Endothelial cell of umbilical vein (primary cell): ENCODE measurements around the gene PUDP. TPM values are rescaled to one million over a fixed set of nuclear protein-coding genes. Genes with fewer than 3 reads are reported as not detected.

ENCODE experiments used
- BruUV-seq: library from RNA; stranded (reverse); fragments of 400-500 nt; replicated peaks from 2 replicates; lab custom pipeline; 2021; lab: Mats Ljungman, UMichigan
- CTCF ChIA-PET: fragments of 300-600, 350-600 bp; sonication (Branson Sonifier 250); formaldehyde crosslinking; loops from one replicate; lab custom pipeline; 2021; ENCODE audit warnings: antibody characterized with exemption, inconsistent platforms; lab: Charles Lee
- POLR2A ChIA-PET: fragments of 300-600, 350-600 bp; sonication (Branson Sonifier 250); formaldehyde crosslinking; loops from one replicate; lab custom pipeline; 2021; ENCODE audit warnings: antibody characterized with exemption, inconsistent platforms; lab: Charles Lee
- DNase-seq: peaks from one replicate; pipeline ENCODE4 v3.0.0-alpha.2; 2011; ENCODE audit warnings: low read depth, low spot score
- FAIRE-seq: peaks from 2 replicates; lab custom pipeline; 2011; peaks lifted over from hg19 to GRCh38; lab: Jason Lieb, UNC
- H2AFZ ChIP-seq: 2 replicates; pipeline ENCODE4 v1.6.0; 2012; ENCODE audit warnings: low read depth, low read length, control low read depth, inconsistent platforms
- H3K27ac ChIP-seq: 2 replicates; pipeline ENCODE4 v1.5.1; 2011; ENCODE audit warnings: low read depth, mild to moderate bottlenecking, control low read depth, low read length, moderate library complexity; ENCODE audit not compliant: insufficient read depth
- H3K27me3 ChIP-seq, 2 experiments: 2 replicates each; pipeline versions ENCODE4 v1.6.0 to v1.6.1; 2011; ENCODE audit warnings: low read length in 2 of 2, mixed read lengths in 1 of 2; ENCODE audit not compliant: control insufficient read depth in 2 of 2, insufficient read depth in 2 of 2
- H3K36me3 ChIP-seq, 2 experiments: 2 replicates in 1 of 2; 3 replicates in 1 of 2; pipeline ENCODE4 v1.5.1; 2011; ENCODE audit warnings: low read length in 2 of 2, mild to moderate bottlenecking in 1 of 2, moderate library complexity in 1 of 2; ENCODE audit not compliant: control insufficient read depth in 2 of 2, insufficient read depth in 2 of 2; ENCODE audit errors: extremely low read depth in 1 of 2
- H3K4me1 ChIP-seq: 3 replicates; pipeline ENCODE4 v1.5.1; 2011; ENCODE audit warnings: mild to moderate bottlenecking, low read length; ENCODE audit not compliant: control insufficient read depth, insufficient read depth; ENCODE audit errors: extremely low read depth
- H3K4me2 ChIP-seq: 2 replicates; pipeline ENCODE4 v1.6.1; 2011; ENCODE audit warnings: low read length, control low read depth, mixed read lengths; ENCODE audit not compliant: insufficient read depth
- H3K4me3 ChIP-seq, 3 experiments: fragments of 200-600 bp in 1 of 3; sonication (generic), shearing (Covaris generic) in 1 of 3; replicated peaks in 1 of 3; 2 replicates each; pipeline ENCODE4 v1.5.1; 2011 to 2016; ENCODE audit warnings: control low read depth in 3 of 3, low read length in 3 of 3, mild to moderate bottlenecking in 2 of 3, inconsistent platforms in 1 of 3, low read depth in 1 of 3, moderate library complexity in 1 of 3; ENCODE audit not compliant: insufficient read depth in 1 of 3
- H3K79me2 ChIP-seq: 2 replicates; pipeline ENCODE4 v1.6.0; 2012; ENCODE audit warnings: low read length, inconsistent platforms; ENCODE audit not compliant: control insufficient read depth, insufficient read depth
- H3K9ac ChIP-seq: replicated peaks from 2 replicates; pipeline ENCODE3; 2011; ENCODE audit warnings: low read length, control low read depth; ENCODE audit not compliant: insufficient read depth; ENCODE audit errors: extremely low read depth
- H3K9me1 ChIP-seq: replicated peaks from 3 replicates; pipeline ENCODE4 v1.6.0; 2011; ENCODE audit warnings: mild to moderate bottlenecking, low read length; ENCODE audit not compliant: control insufficient read depth, insufficient read depth; ENCODE audit errors: extremely low read depth
- H3K9me3 ChIP-seq: replicated peaks from 2 replicates; pipeline ENCODE4 v1.5.1; 2012; ENCODE audit warnings: low read length, inconsistent platforms; ENCODE audit not compliant: control insufficient read depth, insufficient read depth
- H4K20me1 ChIP-seq: replicated peaks from 2 replicates; pipeline ENCODE3; 2011; ENCODE audit warnings: mild to moderate bottlenecking, low read length; ENCODE audit not compliant: control insufficient read depth, insufficient read depth; ENCODE audit errors: extremely low read depth
- EZH2 ChIP-seq: IDR thresholded peaks from 2 replicates; pipeline ENCODE4 v1.6.1; 2012; ENCODE audit warnings: borderline replicate concordance, low read depth, mild to moderate bottlenecking, moderate library complexity, low read length, inconsistent platforms; ENCODE audit not compliant: severe bottlenecking
- FOS ChIP-seq: IDR thresholded peaks from 2 replicates; pipeline ENCODE4 v1.6.1; 2011; ENCODE audit warnings: mild to moderate bottlenecking, low read length, moderate library complexity, borderline replicate concordance; ENCODE audit not compliant: insufficient read depth
- GATA2 ChIP-seq: IDR thresholded peaks from 2 replicates; pipeline ENCODE4 v1.7.0; 2011; ENCODE audit warnings: low read depth, mild to moderate bottlenecking, moderate library complexity, mixed read lengths, low read length; ENCODE audit not compliant: insufficient read length, insufficient read depth
- JUN ChIP-seq: IDR thresholded peaks from 2 replicates; pipeline ENCODE4 v1.6.1; 2011; ENCODE audit warnings: borderline replicate concordance, low read depth; ENCODE audit not compliant: insufficient read length, insufficient read depth
- MYC ChIP-seq: IDR thresholded peaks from one replicate; pipeline ENCODE4 v1.6.1; 2011; ENCODE audit warnings: mild to moderate bottlenecking, low read depth, low read length
- POLR2A ChIP-seq: IDR thresholded peaks from 2 replicates; pipeline ENCODE4 v1.6.1; 2012; ENCODE audit warnings: low read depth, mild to moderate bottlenecking, control low read depth, low read length
- POLR2AphosphoS5 ChIP-seq: IDR thresholded peaks from 2 replicates; pipeline ENCODE4 v1.6.1; 2012; ENCODE audit warnings: low read depth, mild to moderate bottlenecking, control low read depth, low read length, moderate library complexity; ENCODE audit not compliant: insufficient read depth
- dilution Hi-C: fragments of 300-500 bp; cut with MboI; formaldehyde crosslinking; loops from one replicate; pipeline ENCODE4 v1.15.0; 2019; ENCODE audit warnings: low sequenced_read_pairs; ENCODE audit not compliant: extremely low pct_ligation_motif_present
- intact Hi-C: fragments of 100-400 bp; cut with micrococcal nuclease; formaldehyde crosslinking; loops from one replicate; pipeline ENCODE4 v1.10.0; 2022
- polyA plus RNA-seq, 4 experiments: library from polyadenylated mRNA; depleted of rRNA in 3 of 4; stranded (reverse) in 3 of 4; unstranded in 1 of 4; fragments of >200 nt; gene quantifications; 2 replicates each; pipeline versions ENCODE4 v1.2.1 to v1.2.3, GENCODE V29; 2011 to 2012; ENCODE audit warnings: missing spikeins in 1 of 4
- total RNA-seq: library from RNA; stranded (reverse); gene quantifications from 2 replicates; pipeline ENCODE4 v1.2.3, GENCODE V29; 2021
- TF ChIP-seq, protein P1 (sequence below), 2 donors: IDR thresholded peaks; 1 replicate in 1 of 2; 2 replicates in 1 of 2; pipeline ENCODE4 v1.5.1; 2011; ENCODE audit warnings: low read length in 2 of 2, mild to moderate bottlenecking in 2 of 2, moderate library complexity in 2 of 2, control low read depth in 1 of 2, inconsistent platforms in 1 of 2, low read depth in 1 of 2; ENCODE audit not compliant: insufficient read depth in 1 of 2; ENCODE audit errors: extremely low read depth in 1 of 2
- TF ChIP-seq, protein P2 (sequence below): IDR thresholded peaks from 2 replicates; pipeline ENCODE4 v1.6.1; 2011; ENCODE audit not compliant: insufficient read depth, insufficient read length

Gene PUDP
- total and polyA plus RNA-seq, 2 donors (not counting 3 experiments of a cell fraction or from before 2014, with no cell fraction given) = 17.3 to 22.5 TPM

DNA sequence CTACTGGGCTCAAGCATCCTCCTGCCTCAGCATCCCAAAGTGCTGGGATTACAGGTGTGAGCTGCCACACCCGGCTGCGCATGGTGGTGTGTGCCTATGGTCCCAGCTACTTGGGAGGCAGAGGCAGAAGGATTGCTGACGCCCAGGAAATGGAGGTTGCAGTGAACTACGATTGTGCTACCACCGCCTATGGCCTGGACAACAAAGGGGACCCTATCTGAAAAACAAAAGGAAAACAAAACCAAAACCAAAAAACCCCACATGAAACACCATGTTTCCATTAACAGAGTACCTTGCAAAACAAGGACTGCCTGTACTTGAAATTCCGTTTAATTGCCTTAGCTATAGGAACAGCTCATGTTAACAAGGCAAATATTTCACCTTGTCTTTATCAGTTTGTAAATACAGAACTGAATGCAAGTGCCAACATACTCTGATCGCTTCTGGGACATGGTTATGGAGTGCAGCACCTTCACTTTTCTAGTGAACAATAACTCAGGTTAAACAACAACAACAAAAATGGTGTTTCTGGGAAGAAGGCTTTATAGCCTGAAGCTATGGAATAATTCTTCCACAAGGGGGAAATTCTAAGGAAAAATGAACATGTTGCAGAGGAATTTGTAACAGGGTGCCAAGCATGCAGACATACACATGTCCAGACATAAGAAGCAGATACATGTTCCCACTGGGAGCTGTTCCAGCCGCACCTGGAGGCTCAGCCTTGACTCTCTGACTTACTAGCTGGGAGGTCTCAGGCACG lies 73.6 kb downstream of the PUDP start:
- FAIRE-seq (peak; percentile 61), DNase-seq (no peak)
- H3K4me2 ChIP-seq = no peak overlapping the region
- H3K27me3 ChIP-seq = no peaks in the 10 kb centered on the region
- POLR2A ChIA-PET = no interaction called here
- intact Hi-C loops (no loop called here), dilution Hi-C loops (no loop called here)
- no peak overlapping the region for H3K4me3 ChIP-seq
- H4K20me1 ChIP-seq = no peaks in the 10 kb centered on the region
- H3K79me2 ChIP-seq = no peaks in the 10 kb centered on the region
- no peaks in the 10 kb centered on the region for H3K9me1 ChIP-seq
- H3K9ac ChIP-seq = no peak overlapping the region
- no peaks in the 10 kb centered on the region for H3K9me3 ChIP-seq
- peaks cover 0 to 2% of the 10 kb centered on the region in 2 experiments for H3K36me3 ChIP-seq
- no TSS peak for BruUV-seq
- no peak overlapping the region for H2AFZ ChIP-seq
- H3K4me1 ChIP-seq = no peaks in the 10 kb centered on the region
- H3K27ac ChIP-seq = no peak overlapping the region
- no peak for TF ChIP-seq POLR2A
- TF ChIP-seq, protein P1, sequence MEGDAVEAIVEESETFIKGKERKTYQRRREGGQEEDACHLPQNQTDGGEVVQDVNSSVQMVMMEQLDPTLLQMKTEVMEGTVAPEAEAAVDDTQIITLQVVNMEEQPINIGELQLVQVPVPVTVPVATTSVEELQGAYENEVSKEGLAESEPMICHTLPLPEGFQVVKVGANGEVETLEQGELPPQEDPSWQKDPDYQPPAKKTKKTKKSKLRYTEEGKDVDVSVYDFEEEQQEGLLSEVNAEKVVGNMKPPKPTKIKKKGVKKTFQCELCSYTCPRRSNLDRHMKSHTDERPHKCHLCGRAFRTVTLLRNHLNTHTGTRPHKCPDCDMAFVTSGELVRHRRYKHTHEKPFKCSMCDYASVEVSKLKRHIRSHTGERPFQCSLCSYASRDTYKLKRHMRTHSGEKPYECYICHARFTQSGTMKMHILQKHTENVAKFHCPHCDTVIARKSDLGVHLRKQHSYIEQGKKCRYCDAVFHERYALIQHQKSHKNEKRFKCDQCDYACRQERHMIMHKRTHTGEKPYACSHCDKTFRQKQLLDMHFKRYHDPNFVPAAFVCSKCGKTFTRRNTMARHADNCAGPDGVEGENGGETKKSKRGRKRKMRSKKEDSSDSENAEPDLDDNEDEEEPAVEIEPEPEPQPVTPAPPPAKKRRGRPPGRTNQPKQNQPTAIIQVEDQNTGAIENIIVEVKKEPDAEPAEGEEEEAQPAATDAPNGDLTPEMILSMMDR (IDR thresholded peaks at IDR 0.05; ENCODE audit: extremely low read depth in 1 of 2, insufficient read depth in 1 of 2, low read depth in 1 of 2, low read length in 2 of 2) = no peak
- no peak for TF ChIP-seq FOS
- no peak for TF ChIP-seq EZH2
- TF ChIP-seq POLR2AphosphoS5 = no peak
- no peak for TF ChIP-seq GATA2
- TF ChIP-seq, protein P2, sequence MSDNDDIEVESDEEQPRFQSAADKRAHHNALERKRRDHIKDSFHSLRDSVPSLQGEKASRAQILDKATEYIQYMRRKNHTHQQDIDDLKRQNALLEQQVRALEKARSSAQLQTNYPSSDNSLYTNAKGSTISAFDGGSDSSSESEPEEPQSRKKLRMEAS = no peak
- no peak for TF ChIP-seq JUN
- TF ChIP-seq MYC = no peak
- CTCF ChIA-PET = interaction anchor here (1.5 to 1.6 kb wide), 2 partner anchors 35 to 59 kb away, joined by 5 read pairs; no protein-coding TSS in a partner anchor
